Skin epidermis (tissue), 12 donors: ENCODE measurements around the gene TM7SF2.

Experiments used
- H3K27ac ChIP-seq, 21 experiments: fragments of 200-600 bp; sonication (generic) in 11 of 21; one replicate each; pipeline ENCODE4 v1.5.0; 2020; ENCODE audit warnings: mild to moderate bottlenecking in 3 of 21, inconsistent platforms in 2 of 21, moderate library complexity in 2 of 21
- H3K4me3 ChIP-seq, 7 experiments: fragments of 200-600 bp; sonication (generic) in 2 of 7; one replicate each; pipeline ENCODE4 v1.5.0; 2020; ENCODE audit warnings: inconsistent platforms in 2 of 7, mild to moderate bottlenecking in 2 of 7, moderate library complexity in 1 of 7

The TM7SF2 gene

GRCh38 chr11:65111744-65112545 is at the start of gene TM7SF2:
Gene TM7SF2 (plus strand): TSS chr11:65111872. CDS start chr11:65112016, 144 bp downstream.
- peak within 1 kb of the TSS; percentile 33 to 52 (median 37) for H3K4me3 ChIP-seq
- peak within 1 kb of the TSS in 18 of 21 experiments; percentile 11 to 78 (median 51) for H3K27ac ChIP-seq

- Histone ChIP-seq H3K4me3 (no peak overlapping the region), H3K27ac (no peak overlapping the region)
These were observed 48.1 kb upstream of the TM7SF2 start for GRCh38 chr11:65063532-65063931.

GRCh38 chr11:65064847-65065240 is 46.8 kb upstream of the TM7SF2 start:
- H3K4me3 ChIP-seq = no peak overlapping the region
- H3K27ac ChIP-seq = no peak overlapping the region

GRCh38 chr11:65065851-65066250 is 45.8 kb upstream of the TM7SF2 start:
- H3K27ac ChIP-seq = no peak overlapping the region

GRCh38 chr11:65066315-65066714 is 45.4 kb upstream of the TM7SF2 start:
- H3K27ac ChIP-seq = no peak overlapping the region
- no peak overlapping the region for H3K4me3 ChIP-seq

More at GRCh38 chr11:65065851-65066250, 45.8 kb upstream of the TM7SF2 start:
- H3K4me3 ChIP-seq = no peak overlapping the region

GRCh38 chr11:65066805-65067291 is 44.8 kb upstream of the TM7SF2 start:
- Histone ChIP-seq H3K27ac (no peak overlapping the region), H3K4me3 (no peak overlapping the region)

GRCh38 chr11:65067446-65067845 is 44.2 kb upstream of the TM7SF2 start:
- no peak overlapping the region for H3K4me3 ChIP-seq
- no peak overlapping the region for H3K27ac ChIP-seq

GRCh38 chr11:65069217-65069616 is 42.5 kb upstream of the TM7SF2 start:
- no peak overlapping the region for H3K4me3 ChIP-seq
- no peak overlapping the region for H3K27ac ChIP-seq

GRCh38 chr11:65071907-65072630 is 39.6 kb upstream of the TM7SF2 start:
- Histone ChIP-seq H3K27ac (no peak overlapping the region), H3K4me3 (no peak overlapping the region)

GRCh38 chr11:65072631-65072966 is 39.1 kb upstream of the TM7SF2 start:
- H3K4me3 ChIP-seq = no peak overlapping the region
- H3K27ac ChIP-seq = no peak overlapping the region

GRCh38 chr11:65077451-65077850 is 34.2 kb upstream of the TM7SF2 start:
- no peak overlapping the region for H3K4me3 ChIP-seq

GRCh38 chr11:65078151-65078550 is 33.5 kb upstream of the TM7SF2 start:
- H3K27ac ChIP-seq = peak overlapping the region in 3 of 21 experiments; percentile 9 to 51 (median 21)

More at GRCh38 chr11:65077451-65077850, 34.2 kb upstream of the TM7SF2 start:
- H3K27ac ChIP-seq = no peak overlapping the region

GRCh38 chr11:65078786-65079342 is 32.8 kb upstream of the TM7SF2 start:
- Histone ChIP-seq H3K27ac (peak overlapping the region in 3 of 21 experiments; percentile 9 to 51 (median 21)), H3K4me3 (no peak overlapping the region)

More at GRCh38 chr11:65078151-65078550, 33.5 kb upstream of the TM7SF2 start:
- H3K4me3 ChIP-seq = no peak overlapping the region

GRCh38 chr11:65083134-65083833 is 28.4 kb upstream of the TM7SF2 start:
- Histone ChIP-seq H3K27ac (peak overlapping the region; percentile 17 to 97 (median 93)), H3K4me3 (peak overlapping the region; percentile 58 to 98 (median 73))

GRCh38 chr11:65083834-65084597 is 27.7 kb upstream of the TM7SF2 start, which contains the start of the genes CDCA5 and ZFPL1:
Gene CDCA5 (minus strand): TSS chr11:65084040. CDS start chr11:65083978, 62 bp downstream.
Gene ZFPL1 (plus strand): TSS chr11:65084222. CDS start chr11:65084699, 477 bp downstream.
- Histone ChIP-seq H3K4me3 (peak within 1 kb of the TSS; percentile 58 to 98 (median 73)), H3K27ac (peak within 1 kb of the TSS; percentile 27 to 97 (median 93))

- Histone ChIP-seq H3K4me3 (peak overlapping the region; percentile 58 to 98 (median 73)), H3K27ac (peak overlapping the region; percentile 27 to 97 (median 93))
These were observed 26.9 kb upstream of the TM7SF2 start for GRCh38 chr11:65084598-65085375.

GRCh38 chr11:65085446-65085845 is 26.2 kb upstream of the TM7SF2 start:
- Histone ChIP-seq H3K27ac (peak overlapping the region in 1 of 21 experiments; percentile 96), H3K4me3 (no peak overlapping the region)

- H3K4me3 ChIP-seq = no peak overlapping the region
- H3K27ac ChIP-seq = no peak overlapping the region
These were observed 24.9 kb upstream of the TM7SF2 start for GRCh38 chr11:65086809-65087208.
